D341Med (cell line): ENCODE data around the gene NDNF.

Experiments
- DNase-seq: peaks from one replicate; pipeline ENCODE4 v3.0.0; 2012; ENCODE audit warnings: low spot score

Gene NDNF

DNA sequence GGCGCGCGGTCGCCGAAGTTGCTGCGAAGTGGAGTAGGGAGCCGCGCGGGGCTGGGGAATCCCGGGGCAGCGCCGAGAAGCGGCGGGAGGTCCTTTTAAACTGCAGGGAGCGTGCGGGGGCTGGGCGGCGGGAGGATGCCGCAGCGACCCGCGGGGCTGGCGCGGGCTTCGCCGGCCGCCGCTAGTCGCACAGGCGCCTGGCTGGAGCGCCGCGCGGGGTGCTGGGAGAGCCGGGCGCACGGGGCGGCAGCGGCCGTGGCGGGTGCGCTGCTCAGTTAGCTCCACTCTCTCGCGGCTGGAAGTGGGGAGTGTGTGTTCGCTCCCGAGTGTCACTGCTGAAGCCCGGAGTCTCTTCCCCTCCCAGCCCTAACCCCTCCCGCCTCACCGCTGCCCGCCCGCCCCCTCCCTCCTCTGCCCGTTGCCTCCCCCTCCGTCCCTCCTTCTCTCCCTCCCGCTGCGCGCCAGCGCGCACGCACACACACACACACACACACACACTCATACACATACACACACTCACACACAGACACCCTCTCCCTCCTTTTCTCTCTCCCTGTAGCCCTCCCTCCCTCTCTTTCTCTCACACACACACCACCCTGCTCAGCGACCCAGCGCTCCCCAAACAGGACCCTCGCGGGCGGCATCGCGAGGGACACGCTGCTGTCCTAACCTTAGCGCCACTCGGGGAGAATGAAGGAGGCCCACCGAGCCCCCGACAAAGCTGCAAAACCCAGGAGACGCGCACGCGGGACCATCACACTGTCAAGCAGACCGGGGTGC, at the start of gene NDNF:
TSS of gene NDNF (minus strand) at position 312 of the 780 bp plus-strand sequence. CDS start 26,698 bp downstream, outside the sequence.
- DNase-seq: peak; percentile 80

- no peak for DNase-seq
These were observed 47.4 kb upstream of the NDNF start for GRCh38 chr4:121119715-121120114.

- DNase-seq: no peak
These were observed 46.0 kb upstream of the NDNF start for GRCh38 chr4:121118344-121118743.

- DNase-seq: no peak
These were observed 42.4 kb upstream of the NDNF start for GRCh38 chr4:121114756-121115155.

DNA sequence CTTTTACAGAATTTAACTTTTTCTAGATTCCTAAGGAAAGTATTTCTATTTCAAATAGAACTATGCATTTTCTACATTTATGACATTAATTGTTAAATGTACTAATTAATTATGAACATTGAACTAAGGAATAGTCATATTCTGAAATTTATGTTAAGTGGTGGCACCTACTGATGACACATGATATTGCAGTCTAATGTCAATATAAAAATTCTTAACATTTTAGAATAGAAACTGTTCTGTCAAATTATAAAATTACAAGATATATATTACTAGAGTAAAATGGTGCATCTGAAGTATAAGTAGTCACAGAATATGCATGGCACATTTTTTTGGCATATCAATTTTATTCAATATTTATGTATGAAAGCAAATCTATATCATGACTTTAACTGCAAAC, 40.2 kb upstream of the NDNF start:
- no peak for DNase-seq

DNA sequence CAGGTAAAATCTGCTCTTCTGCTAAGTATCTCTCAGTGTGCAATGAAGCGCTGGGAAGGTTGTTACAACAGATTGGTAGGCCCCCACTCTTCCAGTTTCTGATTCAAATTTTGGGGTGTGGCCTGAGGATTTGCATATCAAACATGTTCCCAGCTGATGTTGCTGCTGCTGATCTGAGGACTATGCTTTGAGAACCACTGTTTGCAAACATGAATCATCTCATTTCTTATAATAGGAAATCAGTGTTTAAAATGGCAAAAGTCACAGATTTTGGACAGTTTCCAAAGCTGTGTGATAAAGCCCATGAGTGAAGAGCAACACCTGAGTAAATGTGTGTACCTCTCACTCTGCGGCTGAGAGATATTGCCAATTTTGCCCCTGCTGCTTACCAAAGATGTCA, 36.2 kb upstream of the NDNF start:
- no peak for DNase-seq

- DNase-seq: no peak
These were observed 35.2 kb upstream of the NDNF start for GRCh38 chr4:121107507-121107906.

GRCh38 chr4:121100093-121100775, 27.9 kb upstream of the NDNF start:
- DNase-seq: no peak

- DNase-seq: no peak
These were observed 25.9 kb upstream of the NDNF start for GRCh38 chr4:121098266-121098665.

GRCh38 chr4:121096629-121097028, 24.3 kb upstream of the NDNF start:
- DNase-seq: no peak

GRCh38 chr4:121096191-121096590, 23.9 kb upstream of the NDNF start:
- DNase-seq: no peak

GRCh38 chr4:121094297-121094966, 22.1 kb upstream of the NDNF start:
- no peak for DNase-seq

DNA sequence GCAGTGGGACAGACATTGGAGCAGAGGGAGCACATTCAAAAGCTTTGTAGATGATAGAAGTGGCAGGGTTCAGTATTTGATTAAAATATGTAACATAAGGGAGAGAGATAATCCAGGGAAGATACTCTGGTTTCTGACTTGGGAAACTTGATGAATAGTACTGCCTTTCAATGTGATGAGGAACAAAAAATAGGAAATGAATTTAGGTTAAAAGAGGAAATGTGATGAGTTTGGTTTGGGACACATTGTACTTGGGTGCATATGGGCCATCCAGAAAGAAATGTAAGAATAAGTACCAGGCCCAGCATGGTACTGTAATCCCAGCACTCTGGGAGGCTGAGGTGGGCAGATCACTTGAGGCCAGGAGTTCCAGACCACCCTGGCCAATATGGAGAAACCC, 20.9 kb upstream of the NDNF start:
- DNase-seq: no peak

- no peak for DNase-seq
These were observed 19.6 kb upstream of the NDNF start for GRCh38 chr4:121091941-121092340.

- no peak for DNase-seq
These were observed 16.5 kb upstream of the NDNF start for GRCh38 chr4:121088867-121089266.

GRCh38 chr4:121079376-121079775, 7.0 kb upstream of the NDNF start:
- DNase-seq: no peak

GRCh38 chr4:121077496-121077895, 5.2 kb upstream of the NDNF start:
- no peak for DNase-seq

DNA sequence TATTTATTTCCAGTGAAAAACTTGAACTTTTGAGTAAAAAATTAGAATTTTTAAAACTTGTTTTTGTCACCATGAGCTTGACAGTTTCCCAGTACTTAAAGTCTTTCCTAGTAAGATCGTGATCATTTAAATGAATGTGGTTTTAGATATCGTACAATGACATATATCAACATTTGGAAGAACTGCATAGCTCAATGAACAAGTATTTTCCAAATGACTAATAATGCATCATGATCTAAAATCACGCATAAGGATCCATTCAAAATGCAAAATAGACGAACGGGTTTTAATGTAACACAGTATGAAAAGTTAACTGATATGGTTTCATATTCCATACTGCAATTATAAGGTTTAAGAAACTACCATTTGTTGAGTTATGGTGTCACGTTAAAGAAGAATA, 4.1 kb upstream of the NDNF start:
- no peak for DNase-seq

DNA sequence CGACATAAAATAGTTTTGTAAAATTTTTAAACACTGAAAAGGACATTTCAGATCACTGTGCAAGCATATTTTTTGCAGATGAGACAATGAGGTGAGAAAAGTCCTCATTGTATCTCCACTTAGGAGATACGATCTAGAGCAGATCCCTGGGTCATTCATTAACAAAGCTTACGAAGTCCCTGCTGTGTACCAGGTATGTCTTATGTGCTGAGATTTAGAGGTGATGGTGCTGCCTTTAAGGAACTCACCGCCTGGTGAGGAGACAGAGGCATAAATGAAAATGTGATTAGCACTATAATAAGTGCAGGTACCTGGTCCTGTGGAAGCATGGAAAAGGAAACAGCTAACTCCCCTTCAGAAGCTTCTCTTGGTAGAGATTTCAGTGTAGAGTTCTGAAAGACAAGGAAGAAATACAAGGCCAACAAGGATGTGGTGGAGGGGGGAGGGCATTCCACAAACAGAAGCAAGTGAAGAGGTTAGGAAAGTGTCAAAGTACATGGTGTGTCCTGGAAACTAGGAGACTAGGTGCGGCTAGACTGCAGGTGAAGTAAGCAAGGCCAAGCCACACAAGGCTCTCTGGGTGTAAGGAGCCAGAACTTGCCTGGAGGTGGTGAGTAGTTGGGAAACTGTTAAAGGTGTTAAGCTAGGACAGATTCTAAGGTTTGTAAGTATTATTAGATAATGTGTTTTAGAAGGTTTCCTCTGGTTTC, 1.5 kb upstream of the NDNF start:
- no peak for DNase-seq

DNA sequence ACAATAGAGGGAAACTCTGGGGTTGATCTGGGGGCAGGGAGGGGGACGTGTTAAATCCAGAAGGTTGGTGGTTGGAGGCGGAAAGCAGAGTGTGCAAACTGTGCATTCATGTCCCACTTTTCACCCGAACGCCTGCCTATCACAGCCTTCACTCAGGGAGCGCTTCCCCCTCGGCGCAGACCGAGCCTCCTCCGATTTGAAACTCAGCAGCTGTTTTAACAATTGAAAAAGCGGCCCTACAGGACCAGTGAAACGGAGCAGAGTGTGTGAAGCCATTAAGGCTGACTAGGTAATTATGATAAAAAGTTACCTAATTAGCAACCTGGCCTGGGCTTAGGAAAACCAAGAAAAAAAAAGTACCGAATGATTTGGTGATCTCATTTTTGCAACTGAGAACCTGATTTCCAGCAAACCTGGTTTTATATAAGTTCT, 685 bp upstream of the NDNF start:
- DNase-seq: no peak

DNA sequence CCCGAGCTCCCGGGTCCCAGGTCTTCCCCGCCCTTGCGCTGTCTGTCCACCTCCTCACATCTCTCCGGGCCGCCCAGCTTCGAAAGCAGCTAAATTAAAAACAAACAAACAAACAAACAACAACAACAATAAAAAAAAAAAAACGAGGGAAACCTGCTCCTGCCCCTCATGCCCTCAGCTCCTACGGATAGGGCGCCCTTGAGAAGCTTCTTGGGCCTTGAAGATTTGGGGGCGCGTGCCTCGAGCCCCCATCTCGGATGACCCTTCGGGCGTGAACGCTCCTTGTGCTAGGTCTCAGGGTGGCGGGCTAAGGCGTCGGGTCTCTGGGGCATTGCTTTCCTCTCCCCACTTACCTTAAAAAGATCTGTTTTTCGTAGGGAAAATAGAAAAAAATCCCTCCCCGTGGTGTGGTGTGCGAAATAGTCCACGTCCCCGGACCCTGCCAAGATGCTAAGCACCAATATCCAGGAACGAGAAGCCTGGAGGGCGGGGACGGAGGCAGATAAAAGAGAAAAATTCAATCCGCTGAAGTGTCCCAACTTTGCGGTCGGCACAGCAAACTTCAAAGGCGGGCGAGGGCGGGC, 603 bp downstream of the NDNF start:
- no peak for DNase-seq
